ENCODE data around the gene PPP1R16B.
"Not testable (repeated sequence)": the region's sequence is repeated elsewhere in the genome, so short reads cannot be mapped to it uniquely, and the experiment has no call there.

The PPP1R16B gene

GRCh38 chr20:38794057-38794456, 11.4 kb upstream of the PPP1R16B start:
- DNase-seq = not testable (repeated sequence)

- no peak for DNase-seq
Observed at GRCh38 chr20:38798266-38798665, 7.2 kb upstream of the PPP1R16B start.

- no peak for DNase-seq
Observed at GRCh38 chr20:38799203-38799602, 6.3 kb upstream of the PPP1R16B start.

GRCh38 chr20:38800882-38801281, 4.6 kb upstream of the PPP1R16B start:
- DNase-seq = no peak

GRCh38 chr20:38804221-38804620, 1.3 kb upstream of the PPP1R16B start:
- DNase-seq = no peak

- DNase-seq = peak; percentile 62
Observed at GRCh38 chr20:38804682-38805501, 605 bp upstream of the PPP1R16B start.

- peak; percentile 34 for DNase-seq
Observed at GRCh38 chr20:38805958-38806854, 709 bp downstream of the PPP1R16B start.

GRCh38 chr20:38806855-38807655, 1.6 kb downstream of the PPP1R16B start:
- DNase-seq = peak; percentile 35

- no peak for DNase-seq
Observed at GRCh38 chr20:38809942-38810341, 4.4 kb downstream of the PPP1R16B start.

- no peak for DNase-seq
Observed at GRCh38 chr20:38810926-38811630, 5.6 kb downstream of the PPP1R16B start.

- no peak for DNase-seq
Observed at GRCh38 chr20:38811769-38812168, 6.3 kb downstream of the PPP1R16B start.

GRCh38 chr20:38812182-38812581, 6.7 kb downstream of the PPP1R16B start:
- no peak for DNase-seq

GRCh38 chr20:38812709-38813573, 7.4 kb downstream of the PPP1R16B start:
- no peak for DNase-seq

- DNase-seq = not testable (repeated sequence)
Observed at GRCh38 chr20:38813574-38813962, 8.1 kb downstream of the PPP1R16B start.

- no peak for DNase-seq
Observed at GRCh38 chr20:38815446-38815845, 9.9 kb downstream of the PPP1R16B start.

- no peak for DNase-seq
Observed at GRCh38 chr20:38818113-38819065, 12.9 kb downstream of the PPP1R16B start.

- DNase-seq = no peak
Observed at GRCh38 chr20:38825571-38825900, 20.0 kb downstream of the PPP1R16B start.

- no peak for DNase-seq
Observed at GRCh38 chr20:38825901-38826625, 20.6 kb downstream of the PPP1R16B start.

GRCh38 chr20:38827770-38828281, 22.3 kb downstream of the PPP1R16B start:
- no peak for DNase-seq
